ENCODE measurements around the gene PROSER2. TPM values are rescaled to one million over a fixed set of nuclear protein-coding genes. Genes with fewer than 3 reads are reported as not detected.

Gene PROSER2
- total and polyA plus RNA-seq, 9 of the 15 experiments (the other 6 are each of a cell fraction or from before 2014, with no cell fraction given), result 0.62 to 14.8 (median 2.9) TPM

DNA sequence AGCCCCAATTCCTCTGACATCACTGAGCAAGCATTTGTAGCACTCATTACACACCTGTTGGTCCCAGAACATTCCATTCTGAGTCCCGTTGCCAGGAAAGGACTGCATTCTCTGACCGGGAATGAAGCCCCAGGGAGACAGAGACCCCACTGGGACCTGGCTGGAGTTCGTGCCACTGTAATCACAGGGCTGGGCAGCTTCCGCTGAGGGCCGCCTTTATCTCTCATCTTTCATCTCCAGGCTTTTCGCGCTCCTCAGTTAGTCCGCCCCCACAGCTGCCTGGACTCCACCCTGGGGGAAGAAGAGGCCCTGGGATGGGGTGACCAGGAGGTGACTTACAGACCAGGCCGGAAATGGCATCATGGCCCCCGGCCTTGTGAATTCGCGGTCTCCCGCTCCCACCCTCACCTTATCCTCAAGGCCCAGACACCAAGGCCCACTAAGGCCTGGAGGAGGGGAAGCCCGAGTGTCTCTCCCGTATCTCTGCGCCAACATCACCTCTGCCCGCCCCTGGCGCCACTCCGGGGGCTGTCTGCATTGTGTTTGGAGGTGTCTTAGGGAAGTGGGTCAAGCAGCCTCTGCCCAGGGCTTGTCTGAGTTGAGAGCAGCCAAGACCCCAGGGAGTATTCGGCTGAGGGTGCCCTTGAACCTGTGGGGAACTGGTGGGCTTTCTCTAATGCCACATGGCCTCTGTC lies 75.4 kb downstream of the PROSER2 start (continued):
- no peak for TF ChIP-seq CTCFL (IDR thresholded peaks at IDR 0.05; ENCODE audit: borderline replicate concordance, insufficient read depth, low read depth, low read length, poor library complexity, severe bottlenecking)
- peak; percentile 87 for TF ChIP-seq EP300 (IDR thresholded peaks at IDR 0.05; ENCODE audit: low read length)
- peak; percentile 57 for TF ChIP-seq DACH1 (IDR thresholded peaks at IDR 0.05; ENCODE audit: partially characterized antibody)
- no peak for TF ChIP-seq FOXP4 (CRISPR knock-in tag; IDR thresholded peaks at IDR 0.05; ENCODE audit: borderline replicate concordance)
- TF ChIP-seq FOXM1 (IDR thresholded peaks at IDR 0.05; ENCODE audit: low read depth), result peak; percentile 38; the same call in 1 of the 2 replicates
- TF ChIP-seq FOXM1 (CRISPR knock-in tag; IDR thresholded peaks at IDR 0.05; ENCODE audit: low read depth), result no peak
- peak; percentile 83 for TF ChIP-seq ZEB2 (IDR thresholded peaks at IDR 0.05)
- no peak for TF ChIP-seq SRSF3 (IDR thresholded peaks at IDR 0.05; ENCODE audit: insufficient read depth, low read length)
- TF ChIP-seq ZNF507 (tag; conservative IDR thresholded peaks at IDR 0.05), result no peak
- TF ChIP-seq COPS2 (conservative IDR thresholded peaks at IDR 0.05), result no peak
- no peak for TF ChIP-seq ZNF398 (CRISPR knock-in tag; IDR thresholded peaks at IDR 0.05)
- TF ChIP-seq ZNF696 (CRISPR knock-in tag; conservative IDR thresholded peaks at IDR 0.05), result no peak
- TF ChIP-seq ZBTB33 (CRISPR knock-in tag; IDR thresholded peaks at IDR 0.05), result peak; percentile 63; the same call in 1 of the 2 replicates
- TF ChIP-seq, protein P1, sequence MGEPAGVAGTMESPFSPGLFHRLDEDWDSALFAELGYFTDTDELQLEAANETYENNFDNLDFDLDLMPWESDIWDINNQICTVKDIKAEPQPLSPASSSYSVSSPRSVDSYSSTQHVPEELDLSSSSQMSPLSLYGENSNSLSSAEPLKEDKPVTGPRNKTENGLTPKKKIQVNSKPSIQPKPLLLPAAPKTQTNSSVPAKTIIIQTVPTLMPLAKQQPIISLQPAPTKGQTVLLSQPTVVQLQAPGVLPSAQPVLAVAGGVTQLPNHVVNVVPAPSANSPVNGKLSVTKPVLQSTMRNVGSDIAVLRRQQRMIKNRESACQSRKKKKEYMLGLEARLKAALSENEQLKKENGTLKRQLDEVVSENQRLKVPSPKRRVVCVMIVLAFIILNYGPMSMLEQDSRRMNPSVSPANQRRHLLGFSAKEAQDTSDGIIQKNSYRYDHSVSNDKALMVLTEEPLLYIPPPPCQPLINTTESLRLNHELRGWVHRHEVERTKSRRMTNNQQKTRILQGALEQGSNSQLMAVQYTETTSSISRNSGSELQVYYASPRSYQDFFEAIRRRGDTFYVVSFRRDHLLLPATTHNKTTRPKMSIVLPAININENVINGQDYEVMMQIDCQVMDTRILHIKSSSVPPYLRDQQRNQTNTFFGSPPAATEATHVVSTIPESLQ (CRISPR knock-in tag; IDR thresholded peaks at IDR 0.05), result peak; percentile 43; the same call in 1 of the 2 replicates
